Mesothelial cell of epicardium (in vitro differentiated cells): ENCODE data around the gene ZFC3H1. TPM values are rescaled to one million over a fixed set of nuclear protein-coding genes. Genes with fewer than 3 reads are reported as not detected.

Experiments
- DNase-seq, 2 experiments: peaks; one replicate each; pipeline ENCODE4 v3.0.0; 2021; ENCODE audit warnings: low spot score in 2 of 2; ENCODE audit not compliant: unreplicated experiment in 2 of 2
- H3K27ac Mint-ChIP-seq: 2 replicates; pipeline ENCODE4 v1.8.0; 2021; ENCODE audit warnings: mixed read lengths
- H3K27me3 Mint-ChIP-seq: 2 replicates; pipeline ENCODE4 v1.8.0; 2021; ENCODE audit warnings: low read depth, mixed read lengths
- H3K36me3 Mint-ChIP-seq: 2 replicates; pipeline ENCODE4 v1.8.0; 2021; ENCODE audit warnings: mixed read lengths
- H3K4me1 Mint-ChIP-seq: 2 replicates; pipeline ENCODE4 v1.8.0; 2021; ENCODE audit warnings: mixed read lengths
- H3K4me3 Mint-ChIP-seq: 2 replicates; pipeline ENCODE4 v1.8.0; 2021; ENCODE audit warnings: mild to moderate bottlenecking, moderate library complexity, mixed read lengths
- H3K9me3 Mint-ChIP-seq: 2 replicates; pipeline ENCODE4 v1.8.0; 2021; ENCODE audit warnings: mixed read lengths
- CTCF ChIP-seq: fragments of 200-600 bp; sonication (generic); IDR thresholded peaks from one replicate; pipeline ENCODE4 v1.5.0; 2021; ENCODE audit warnings: antibody characterized with exemption; ENCODE audit not compliant: unreplicated experiment
- total RNA-seq: library from RNA; stranded (reverse); gene quantifications from 3 replicates; pipeline ENCODE4 v1.2.1, GENCODE V29; 2021

Gene ZFC3H1
- total RNA-seq, 1 donor from 2014 or later: 55.5 TPM

- Mint-ChIP-seq H3K27ac (no peak overlapping the region), H3K27me3 (peaks cover 5% of the 10 kb centered on the region), H3K36me3 (no peaks in the 10 kb centered on the region), H3K4me3 (no peak overlapping the region), H3K9me3 (peaks cover under 1% of the 10 kb centered on the region), H3K4me1 (no peaks in the 10 kb centered on the region)
- TF ChIP-seq CTCF: no peak
- DNase-seq: no peak
Observed at GRCh38 chr12:71592841-71593240, 70.8 kb downstream of the ZFC3H1 start.

DNA sequence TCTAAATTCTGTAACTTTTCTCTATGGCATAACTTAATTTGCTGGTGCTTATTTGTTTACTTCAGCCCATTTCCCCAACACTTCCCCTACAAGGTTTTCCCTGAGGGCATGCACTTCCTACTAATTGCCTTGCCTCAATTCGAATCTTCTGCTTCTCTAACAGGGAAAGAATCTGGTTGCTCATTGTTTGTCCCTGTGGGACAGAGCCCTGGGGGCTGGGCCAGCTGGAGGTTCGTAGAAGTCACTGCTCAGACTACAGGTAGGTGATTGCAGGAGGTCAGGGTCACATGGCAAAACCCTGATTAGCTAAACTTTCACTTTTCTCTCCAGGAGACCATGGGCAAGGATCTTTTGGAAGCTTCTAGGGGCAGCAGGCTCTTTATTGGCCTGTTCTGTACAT lies 72.0 kb downstream of the ZFC3H1 start:
- TF ChIP-seq CTCF: no peak
- Mint-ChIP-seq H3K4me1 (no peaks in the 10 kb centered on the region), H3K4me3 (no peak overlapping the region), H3K36me3 (no peaks in the 10 kb centered on the region), H3K9me3 (peaks cover 5% of the 10 kb centered on the region), H3K27ac (no peak overlapping the region), H3K27me3 (peaks cover 5% of the 10 kb centered on the region)
- no peak for DNase-seq

GRCh38 chr12:71589478-71589881 lies 74.2 kb downstream of the ZFC3H1 start:
- Mint-ChIP-seq H3K9me3 (peaks cover 5% of the 10 kb centered on the region), H3K4me3 (no peak overlapping the region), H3K27ac (no peak overlapping the region), H3K27me3 (peaks cover 2% of the 10 kb centered on the region), H3K4me1 (no peaks in the 10 kb centered on the region), H3K36me3 (no peaks in the 10 kb centered on the region)
- no peak for TF ChIP-seq CTCF
- no peak for DNase-seq

- no peak overlapping the region for H3K27ac Mint-ChIP-seq
- no peak for TF ChIP-seq CTCF
- no peak for DNase-seq
- H3K27me3 Mint-ChIP-seq: peaks cover 3% of the 10 kb centered on the region
- H3K4me3 Mint-ChIP-seq: no peak overlapping the region
- peaks cover 5% of the 10 kb centered on the region for H3K9me3 Mint-ChIP-seq
- no peaks in the 10 kb centered on the region for H3K4me1 Mint-ChIP-seq
- H3K36me3 Mint-ChIP-seq: no peaks in the 10 kb centered on the region
Observed at GRCh38 chr12:71587012-71587411, 76.6 kb downstream of the ZFC3H1 start.

GRCh38 chr12:71585218-71585617 lies 78.4 kb downstream of the ZFC3H1 start:
- Mint-ChIP-seq H3K27me3 (peaks cover 3% of the 10 kb centered on the region), H3K36me3 (no peaks in the 10 kb centered on the region), H3K4me3 (no peak overlapping the region), H3K9me3 (peaks cover 5% of the 10 kb centered on the region), H3K27ac (no peak overlapping the region), H3K4me1 (peaks cover 5% of the 10 kb centered on the region)
- no peak for TF ChIP-seq CTCF
- DNase-seq: no peak

DNA sequence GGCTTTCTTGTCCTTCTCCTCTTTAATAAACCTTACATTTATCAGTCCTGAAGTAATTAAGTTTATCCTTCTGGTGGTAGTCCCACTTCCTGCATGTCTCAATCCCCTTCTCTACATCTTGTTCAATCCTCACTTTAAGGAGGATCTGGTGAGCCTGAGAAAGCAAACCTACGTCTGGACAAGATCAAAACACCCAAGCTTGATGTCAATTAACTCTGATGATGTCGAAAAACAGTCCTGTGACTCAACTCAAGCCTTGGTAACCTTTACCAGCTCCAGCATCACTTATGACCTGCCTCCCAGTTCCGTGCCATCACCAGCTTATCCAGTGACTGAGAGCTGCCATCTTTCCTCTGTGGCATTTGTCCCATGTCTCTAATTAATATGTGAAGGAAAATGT lies 79.3 kb downstream of the ZFC3H1 start:
- Mint-ChIP-seq H3K27me3 (peaks cover 3% of the 10 kb centered on the region), H3K36me3 (no peaks in the 10 kb centered on the region), H3K27ac (no peak overlapping the region), H3K4me3 (no peak overlapping the region), H3K9me3 (peaks cover 5% of the 10 kb centered on the region), H3K4me1 (peaks cover 5% of the 10 kb centered on the region)
- no peak for TF ChIP-seq CTCF
- no peak for DNase-seq
